GM12878 (cell line): ENCODE results near the gene MT1G. TPM values are rescaled to one million over a fixed set of nuclear protein-coding genes. Genes with fewer than 3 reads are reported as not detected.

Experiments used
- ATAC-seq: fragments of 200-7000 bp; cut with Tn5 transposase; 3 replicates; pipeline ENCODE4 v1.9.1; 2020; ENCODE audit warnings: mild to moderate bottlenecking, moderate library complexity
- BruUV-seq: library from RNA; stranded (reverse); fragments of 400-500 nt; replicated peaks from 2 replicates; lab custom pipeline; 2021; lab: Mats Ljungman, UMichigan
- CTCF ChIA-PET: fragments of 300-600 bp; sonication (Branson Sonifier 250); formaldehyde crosslinking; extraction: SDS; loops from one replicate; lab custom pipeline; 2021; ENCODE audit warnings: inconsistent platforms; lab: Yijun Ruan, JAX
- POLR2A ChIA-PET: fragments of 350-600 bp; formaldehyde crosslinking; extraction: SDS; loops from one replicate; lab custom pipeline; 2021; ENCODE audit warnings: inconsistent platforms; lab: Charles Lee
- RAD21 ChIA-PET: fragments of 300-600 bp; sonication (Branson Sonifier 250); formaldehyde crosslinking; loops from one replicate; lab custom pipeline; 2023; ENCODE audit warnings: antibody characterized with exemption; ENCODE audit not compliant: unreplicated experiment; lab: Charles Lee
- SMC1A ChIA-PET: fragments of 300-600 bp; sonication (Branson Sonifier 250); formaldehyde crosslinking; loops from one replicate; lab custom pipeline; 2023; ENCODE audit not compliant: unreplicated experiment, uncharacterized antibody; lab: Charles Lee
- DNase-seq: peaks from one replicate; pipeline ENCODE4 v3.0.0-alpha.2; 2011; ENCODE audit warnings: low read depth, low spot score
- FAIRE-seq: peaks from 3 replicates; lab custom pipeline; 2011; peaks lifted over from hg19 to GRCh38; lab: Jason Lieb, UNC
- H2AFZ ChIP-seq: 2 replicates; pipeline ENCODE4 v1.6.0; 2011; ENCODE audit warnings: low read depth, low read length, control low read depth; ENCODE audit not compliant: control insufficient read depth
- H3K27ac ChIP-seq: 2 replicates; pipeline ENCODE4 v1.5.1; 2011; ENCODE audit warnings: control low read depth; ENCODE audit not compliant: control insufficient read depth, insufficient read depth
- H3K27me3 ChIP-seq, 2 experiments: replicated peaks in 1 of 2; 2 replicates each; pipeline versions ENCODE4 v1.6.0 to v1.6.1; 2011; ENCODE audit warnings: low read length in 1 of 2; ENCODE audit not compliant: control insufficient read depth in 2 of 2, insufficient read depth in 2 of 2
- H3K36me3 ChIP-seq, 2 experiments: 2 replicates each; pipeline ENCODE4 v1.5.1; 2011; ENCODE audit warnings: low read length in 1 of 2; ENCODE audit not compliant: control insufficient read depth in 2 of 2, insufficient read depth in 2 of 2
- H3K4me1 ChIP-seq: 2 replicates; pipeline ENCODE4 v1.6.1; 2011; ENCODE audit warnings: mild to moderate bottlenecking, low read length, moderate library complexity, mixed read lengths; ENCODE audit not compliant: control insufficient read depth, insufficient read depth
- H3K4me2 ChIP-seq: 2 replicates; pipeline ENCODE4 v1.6.0; 2011; ENCODE audit warnings: control low read depth; ENCODE audit not compliant: control insufficient read depth, insufficient read depth
- H3K4me3 ChIP-seq: fragments of 200-600 bp; sonication (generic); 2 replicates; pipeline ENCODE4 v1.5.1; 2016
- H3K79me2 ChIP-seq: 2 replicates; pipeline ENCODE4 v1.6.0; 2011; ENCODE audit warnings: low read length; ENCODE audit not compliant: control insufficient read depth, insufficient read depth
- H3K9ac ChIP-seq: 2 replicates; pipeline ENCODE4 v1.8.0; 2011; ENCODE audit warnings: low read length, control low read depth, mixed read lengths; ENCODE audit not compliant: control insufficient read depth, insufficient read depth
- H3K9me3 ChIP-seq: replicated peaks from 3 replicates; pipeline ENCODE4 v1.5.1; 2011; ENCODE audit warnings: mild to moderate bottlenecking, low read length; ENCODE audit not compliant: control insufficient read depth, insufficient read depth
- H4K20me1 ChIP-seq: 2 replicates; pipeline ENCODE4 v1.6.0; 2011; ENCODE audit not compliant: control insufficient read depth, insufficient read depth
- ATF7 ChIP-seq: fragments of 450-650 bp; IDR thresholded peaks from 2 replicates; pipeline ENCODE4 v1.6.1; 2016; ENCODE audit warnings: low read depth, mild to moderate bottlenecking
- BCL11A ChIP-seq: IDR thresholded peaks from 2 replicates; pipeline ENCODE4 v1.6.1; 2011; ENCODE audit warnings: low read depth, low read length
- NBN ChIP-seq: fragments of 450-650 bp; IDR thresholded peaks from 2 replicates; pipeline ENCODE4 v1.6.1; 2016
- NFIC ChIP-seq: IDR thresholded peaks from 2 replicates; pipeline ENCODE4 v1.6.1; 2012; ENCODE audit warnings: low read depth, mild to moderate bottlenecking, inconsistent platforms, low read length, moderate library complexity
- POU2F2 ChIP-seq: IDR thresholded peaks from 3 replicates; pipeline ENCODE4 v1.6.1; 2011; ENCODE audit warnings: low read depth, mild to moderate bottlenecking, low read length, borderline replicate concordance
- ZBTB11 ChIP-seq: fragments of 450-650 bp; formaldehyde crosslinking; IDR thresholded peaks from 2 replicates; pipeline ENCODE4 v1.5.0; 2022; ENCODE audit warnings: mild to moderate bottlenecking, missing genetic modification characterization
- ZNF384 ChIP-seq: IDR thresholded peaks from 2 replicates; pipeline ENCODE4 v1.6.1; 2012; ENCODE audit warnings: low read depth, mild to moderate bottlenecking, low read length, improper control_type of control experiment, borderline replicate concordance
- WGBS: methylation state at CpG from one replicate; pipeline ENCODE4 v1.1.6; 2016; ENCODE audit warnings: low lambda C conversion rate; ENCODE audit not compliant: insufficient replicate concordance, insufficient coverage; ENCODE audit errors: missing lambda C conversion rate; 5-methylcytosine and 5-hydroxymethylcytosine counted together
- in situ Hi-C: fragments of 300-500 bp; cut with MboI; formaldehyde crosslinking; loops from 9 replicates; pipeline ENCODE4 v1.14.3; 2018; ENCODE audit warnings: mixed read lengths
- intact Hi-C: fragments of 100-400 bp; cut with micrococcal nuclease; formaldehyde crosslinking; loops from one replicate; pipeline ENCODE4 v1.14.2; 2022; ENCODE audit not compliant: unreplicated experiment
- polyA plus RNA-seq, 11 experiments: library from polyadenylated mRNA; depleted of rRNA in 4 of 11; unstranded in 6 of 11; stranded (reverse) in 5 of 11; fragments of >200 nt; fragmentation: Nextera tagmentation in 4 of 11; fragmentation: Illumina TruSeq in 1 of 11; extraction: Ambion mirVana in 4 of 11; extraction: Trizol in 1 of 11; gene quantifications; 1 replicate in 1 of 11; 2 replicates in 10 of 11; pipeline versions ENCODE4 v1.2.1 to v1.2.3, GENCODE V29; 2011 to 2016; ENCODE audit warnings: inconsistent platforms in 2 of 11, missing spikeins in 2 of 11, low read depth in 1 of 11
- total RNA-seq, 4 experiments: library from RNA; depleted of rRNA in 3 of 4; stranded (reverse); fragments of >200 nt in 3 of 4; fragmentation: Illumina TruSeq in 1 of 4; extraction: Trizol in 1 of 4; gene quantifications; 2 replicates each; pipeline versions ENCODE4 v1.2.1 to v1.2.3, GENCODE V29; 2013 to 2021

MT1G gene
- total and polyA plus RNA-seq, 10 of the 15 experiments (the other 5 are each of a cell fraction or from before 2014, with no cell fraction given): 1.2 to 9.1 (median 4.6) TPM

DNA sequence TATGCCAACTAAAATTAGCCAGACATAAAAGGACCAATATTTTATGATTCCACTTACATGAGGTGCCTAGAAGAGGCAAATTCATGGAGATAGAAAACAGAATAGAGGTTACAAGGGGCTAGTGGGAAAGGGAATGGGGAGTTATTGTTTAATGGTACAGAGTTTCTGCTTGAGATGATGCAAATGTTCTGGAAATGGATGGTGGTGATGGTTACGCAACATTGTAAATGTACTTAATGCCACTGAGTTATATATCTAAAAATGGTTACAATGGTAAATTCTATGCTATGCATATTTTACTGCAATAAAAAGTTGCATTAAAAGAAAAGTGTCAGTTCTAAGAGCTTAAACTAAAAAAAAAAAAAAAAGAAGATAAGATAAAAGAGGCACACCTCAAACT, 32.3 kb upstream of the MT1G start:
- DNase-seq: no peak
- Histone ChIP-seq H3K4me2 (no peak overlapping the region), H3K36me3 (no peaks in the 10 kb centered on the region), H2AFZ (no peak overlapping the region), H3K9me3 (no peaks in the 10 kb centered on the region; the same call in 2 of the 3 replicates), H3K27me3 (no peaks in the 10 kb centered on the region; a peak in 2 of 4 replicates), H3K79me2 (no peaks in the 10 kb centered on the region), H3K27ac (no peak overlapping the region), H3K4me3 (no peak overlapping the region), H3K9ac (no peak overlapping the region), H4K20me1 (no peaks in the 10 kb centered on the region), H3K4me1 (no peaks in the 10 kb centered on the region; the same call in 1 of the 2 replicates)
- SMC1A ChIA-PET: interaction anchor here (0.6 to 4.6 kb wide), 12 partner anchors 15 to 756 kb away, joined by 3 to 67 read pairs (median 8); partner anchors contain the start of gene MT1X
- intact Hi-C loops: loop anchor here (10.0 kb wide), 1 partner anchor 385 kb away; no protein-coding TSS in a partner anchor
- no TSS peak for BruUV-seq
- POLR2A ChIA-PET: interaction anchor here (0.5 to 0.6 kb wide), 3 partner anchors 75 to 376 kb away, joined by 3 read pairs; partner anchors contain the start of gene MT1E
- TF ChIP-seq ZBTB11 (CRISPR knock-in tag) (no peak), NBN (no peak), ATF7 (no peak), BCL11A (no peak), ZNF384 (no peak), POU2F2 (no peak), NFIC (no peak)
- in situ Hi-C loops: loop anchor here (5.0 kb wide), 1 partner anchor 188 kb away; no protein-coding TSS in a partner anchor
- ATAC-seq: no peak
- no peak for FAIRE-seq
- CTCF ChIA-PET: interaction anchor here (0.6 to 4.6 kb wide), 13 partner anchors 17 to 186 kb away, joined by 3 to 90 read pairs (median 15); partner anchors contain the start of gene MT2A
- WGBS: 71% methylated on average over 1 of the region's 1 CpG
- RAD21 ChIA-PET: interaction anchor here (0.7 to 4.7 kb wide), 7 partner anchors 16 to 249 kb away, joined by 3 to 66 read pairs (median 11); partner anchors contain the start of genes NUDT21 and OGFOD1
